ENCODE measurements around the gene ZNF853. TPM values are rescaled to one million over a fixed set of nuclear protein-coding genes. Genes with fewer than 3 reads are reported as not detected.

The ZNF853 gene
- total and polyA plus RNA-seq, 2 donors (not counting 3 experiments of a cell fraction or from before 2014, with no cell fraction given) = 0.47 to 0.58 TPM

- Histone ChIP-seq H2AFZ (ENCODE audit: low read depth, low read length) (no peak overlapping the region), H3K9me3 (replicated peaks; ENCODE audit: control insufficient read depth, insufficient read depth, low read length) (no peaks in the 10 kb centered on the region), H3K9me1 (replicated peaks; ENCODE audit: control insufficient read depth, extremely low read depth, insufficient read depth, low read length) (no peaks in the 10 kb centered on the region), H4K20me1 (replicated peaks; ENCODE audit: control insufficient read depth, extremely low read depth, insufficient read depth, low read length) (no peaks in the 10 kb centered on the region), H3K79me2 (ENCODE audit: control insufficient read depth, insufficient read depth, low read length) (peaks cover 11% of the 10 kb centered on the region), H3K4me3 (replicated peaks in 1 of 3; ENCODE audit: insufficient read depth in 1 of 3, low read depth in 1 of 3, low read length in 3 of 3) (no peak overlapping the region), H3K27me3 (ENCODE audit: control insufficient read depth in 2 of 2, insufficient read depth in 2 of 2, low read length in 2 of 2) (no peaks in the 10 kb centered on the region), H3K4me2 (ENCODE audit: insufficient read depth, low read length) (no peak overlapping the region), H3K9ac (replicated peaks; ENCODE audit: extremely low read depth, insufficient read depth, low read length) (no peak overlapping the region), H3K36me3 (ENCODE audit: control insufficient read depth in 2 of 2, extremely low read depth in 1 of 2, insufficient read depth in 2 of 2, low read length in 2 of 2) (peaks cover 10 to 44% of the 10 kb centered on the region in 2 experiments), H3K27ac (ENCODE audit: insufficient read depth, low read depth, low read length) (no peak overlapping the region), H3K4me1 (ENCODE audit: control insufficient read depth, extremely low read depth, insufficient read depth, low read length) (peaks cover 3% of the 10 kb centered on the region)
- no TSS peak for BruUV-seq (replicated peaks)
- ChIA-PET CTCF (no interaction called here), POLR2A (no interaction called here)
- no peak for TF ChIP-seq FOS (IDR thresholded peaks at IDR 0.05; ENCODE audit: borderline replicate concordance, insufficient read depth, low read length)
- TF ChIP-seq EZH2 (IDR thresholded peaks at IDR 0.05; ENCODE audit: borderline replicate concordance, low read depth, low read length, severe bottlenecking) = no peak
- no peak for TF ChIP-seq POLR2AphosphoS5 (IDR thresholded peaks at IDR 0.05; ENCODE audit: insufficient read depth, low read depth, low read length)
- TF ChIP-seq, protein P1, sequence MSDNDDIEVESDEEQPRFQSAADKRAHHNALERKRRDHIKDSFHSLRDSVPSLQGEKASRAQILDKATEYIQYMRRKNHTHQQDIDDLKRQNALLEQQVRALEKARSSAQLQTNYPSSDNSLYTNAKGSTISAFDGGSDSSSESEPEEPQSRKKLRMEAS (IDR thresholded peaks at IDR 0.05; ENCODE audit: insufficient read depth, insufficient read length) = no peak
- TF ChIP-seq POLR2A (IDR thresholded peaks at IDR 0.05; ENCODE audit: low read depth, low read length) = no peak
- no peak for TF ChIP-seq JUN (IDR thresholded peaks at IDR 0.05; ENCODE audit: borderline replicate concordance, insufficient read depth, insufficient read length, low read depth)
- TF ChIP-seq, protein P2, sequence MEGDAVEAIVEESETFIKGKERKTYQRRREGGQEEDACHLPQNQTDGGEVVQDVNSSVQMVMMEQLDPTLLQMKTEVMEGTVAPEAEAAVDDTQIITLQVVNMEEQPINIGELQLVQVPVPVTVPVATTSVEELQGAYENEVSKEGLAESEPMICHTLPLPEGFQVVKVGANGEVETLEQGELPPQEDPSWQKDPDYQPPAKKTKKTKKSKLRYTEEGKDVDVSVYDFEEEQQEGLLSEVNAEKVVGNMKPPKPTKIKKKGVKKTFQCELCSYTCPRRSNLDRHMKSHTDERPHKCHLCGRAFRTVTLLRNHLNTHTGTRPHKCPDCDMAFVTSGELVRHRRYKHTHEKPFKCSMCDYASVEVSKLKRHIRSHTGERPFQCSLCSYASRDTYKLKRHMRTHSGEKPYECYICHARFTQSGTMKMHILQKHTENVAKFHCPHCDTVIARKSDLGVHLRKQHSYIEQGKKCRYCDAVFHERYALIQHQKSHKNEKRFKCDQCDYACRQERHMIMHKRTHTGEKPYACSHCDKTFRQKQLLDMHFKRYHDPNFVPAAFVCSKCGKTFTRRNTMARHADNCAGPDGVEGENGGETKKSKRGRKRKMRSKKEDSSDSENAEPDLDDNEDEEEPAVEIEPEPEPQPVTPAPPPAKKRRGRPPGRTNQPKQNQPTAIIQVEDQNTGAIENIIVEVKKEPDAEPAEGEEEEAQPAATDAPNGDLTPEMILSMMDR (IDR thresholded peaks at IDR 0.05; ENCODE audit: extremely low read depth in 1 of 2, insufficient read depth in 1 of 2, low read depth in 1 of 2, low read length in 2 of 2) = no peak
- no peak for TF ChIP-seq GATA2 (IDR thresholded peaks at IDR 0.05; ENCODE audit: insufficient read depth, insufficient read length, low read depth, low read length)
- no peak for TF ChIP-seq MYC (IDR thresholded peaks at IDR 0.05; ENCODE audit: low read depth, low read length)
- dilution Hi-C loops (cut with MboI; ENCODE audit: extremely low pct_ligation_motif_present, low sequenced_read_pairs) = no loop called here
- intact Hi-C loops (cut with micrococcal nuclease) = no loop called here
- no peak for FAIRE-seq
- DNase-seq (ENCODE audit: low read depth, low spot score) = no peak
Observed at GRCh38 chr7:6642861-6643640, 27.6 kb downstream of the ZNF853 start.
